Right lobe of liver (tissue), 6 donors: ENCODE results near the gene IL19. TPM values are rescaled to one million over a fixed set of nuclear protein-coding genes. Genes with fewer than 3 reads are reported as not detected.
A peak's percentile ranks its signal among the peaks of the same experiment; 100 is the strongest.

ENCODE experiments used
- ATAC-seq, 4 donors: fragments of 200-7000 bp; cut with Tn5 transposase; one replicate each; pipeline ENCODE4 v1.9.1; 2020; ENCODE audit warnings: mild to moderate bottlenecking in 4 of 4, moderate library complexity in 4 of 4
- DNase-seq, 3 donors: peaks; one replicate each; pipeline ENCODE4 v3.0.0-alpha.2; 2020
- H3K27ac ChIP-seq, 3 donors: fragments of 200-600 bp; one replicate each; pipeline ENCODE4 v1.8.0; 2022
- H3K27me3 ChIP-seq, 2 donors: fragments of 200-600 bp; one replicate each; pipeline ENCODE4 v1.8.0; 2022
- H3K36me3 ChIP-seq, 4 donors: fragments of 200-600 bp; sonication (generic) in 1 of 4; one replicate each; pipeline versions ENCODE4 v1.5.1 to v1.8.0; 2017 to 2022; ENCODE audit warnings: control low read depth in 1 of 4
- H3K4me1 ChIP-seq, 4 donors: fragments of 200-600 bp; sonication (generic) in 1 of 4; one replicate each; pipeline versions ENCODE4 v1.5.1 to v1.8.0; 2017 to 2022; ENCODE audit warnings: control low read depth in 1 of 4
- H3K4me3 ChIP-seq, 3 donors: fragments of 200-600 bp; one replicate each; pipeline ENCODE4 v1.8.0; 2022
- H3K9me3 ChIP-seq, 4 donors: fragments of 200-600 bp; sonication (generic) in 1 of 4; one replicate each; pipeline versions ENCODE4 v1.5.1 to v1.8.0; 2017 to 2022; ENCODE audit warnings: control low read depth in 1 of 4
- CTCF ChIP-seq, 4 donors: fragments of 200-600 bp in 3 of 4; fragments of 450-650 bp in 1 of 4; IDR thresholded peaks; one replicate each; pipeline versions ENCODE4 v1.5.1 to v1.8.0; 2016 to 2022; ENCODE audit warnings: antibody characterized with exemption in 4 of 4, mild to moderate bottlenecking in 2 of 4
- POLR2A ChIP-seq: fragments of 450-650 bp; IDR thresholded peaks from one replicate; pipeline ENCODE4 v1.6.1; 2017; ENCODE audit warnings: antibody characterized with exemption, mild to moderate bottlenecking
- whole genome bisulfite sequencing: methylation state at CpG from one replicate; pipeline ENCODE4 v1.1.6; 2018; ENCODE audit warnings: low coverage, low lambda C conversion rate; ENCODE audit not compliant: insufficient coverage; ENCODE audit errors: missing lambda C conversion rate; 5-methylcytosine and 5-hydroxymethylcytosine counted together
- intact Hi-C, 2 donors: fragments of 100-400 bp; cut with DNase I; formaldehyde crosslinking; loops; one replicate each; pipeline versions ENCODE4 v1.11.2 to v1.14.1; 2022
- total RNA-seq, 6 experiments: library from RNA; depleted of rRNA in 2 of 6; stranded (reverse); fragments of >200 nt in 2 of 6; fragmentation: NEBNext Ultra II Directional in 3 of 6; extraction: Animal tissue kit (Norgen Biotek cat#: 25700) in 3 of 6; gene quantifications; one replicate each; pipeline versions ENCODE4 v1.1.0 to v1.2.4, GENCODE V29; 2016 to 2023
- donor health status: DM: no; HTN: yes; CAD: no.
- donor health status: DM: no; HTN: no; CAD: no.
- donor health status: DM: no; HTN: no; CAD: no.
- donor health status: DM: no; HTN: yes; CAD: no.
- donor health status: DM: no; HTN: yes; CAD: no.

Gene IL19
- total RNA-seq, 6 experiments from 2014 or later: not detected

- no peak for DNase-seq
- H3K27me3 ChIP-seq: no peaks in the 10 kb centered on the region
- ATAC-seq: no peak
- no peak overlapping the region for H3K4me3 ChIP-seq
- H3K36me3 ChIP-seq: no peaks in the 10 kb centered on the region
- H3K9me3 ChIP-seq: peaks cover 0 to 7% (median 3%) of the 10 kb centered on the region in 4 donors
- no peak for TF ChIP-seq CTCF (IDR thresholded peaks at IDR 0.05)
- TF ChIP-seq POLR2A: no peak
- no peaks in the 10 kb centered on the region for H3K4me1 ChIP-seq
- intact Hi-C loops: no loop called here
- no peak overlapping the region for H3K27ac ChIP-seq
These were observed 107.9 kb downstream of the IL19 start for GRCh38 chr1:206878456-206878855.

- 46% methylated on average over 3 of the region's 3 CpGs for WGBS
- no peak overlapping the region for H3K4me3 ChIP-seq
- no peaks in the 10 kb centered on the region for H3K4me1 ChIP-seq
- intact Hi-C loops: no loop called here
- no peaks in the 10 kb centered on the region for H3K27me3 ChIP-seq
- peaks cover 0 to 7% (median 3%) of the 10 kb centered on the region in 4 donors for H3K9me3 ChIP-seq
- ATAC-seq (no peak), DNase-seq (no peak)
- TF ChIP-seq POLR2A (no peak), CTCF (IDR thresholded peaks at IDR 0.05) (no peak)
- no peaks in the 10 kb centered on the region for H3K36me3 ChIP-seq
- no peak overlapping the region for H3K27ac ChIP-seq
These were observed 109.7 kb downstream of the IL19 start for GRCh38 chr1:206880314-206880713.

- Histone ChIP-seq H3K27me3 (no peaks in the 10 kb centered on the region), H3K4me1 (no peaks in the 10 kb centered on the region), H3K27ac (no peak overlapping the region), H3K36me3 (no peaks in the 10 kb centered on the region), H3K9me3 (peaks cover 0 to 7% (median 3%) of the 10 kb centered on the region in 4 donors), H3K4me3 (no peak overlapping the region)
- TF ChIP-seq POLR2A (no peak), CTCF (IDR thresholded peaks at IDR 0.05) (peak in 1 of 4 donors; percentile 7)
- ATAC-seq: no peak
- WGBS: 51% methylated on average over 3 of the region's 3 CpGs
- no peak for DNase-seq
- intact Hi-C loops: no loop called here
These were observed 112.0 kb downstream of the IL19 start for GRCh38 chr1:206882555-206882954.

GRCh38 chr1:206883160-206883559, 112.6 kb downstream of the IL19 start:
- no peak overlapping the region for H3K4me3 ChIP-seq
- no peaks in the 10 kb centered on the region for H3K27me3 ChIP-seq
- intact Hi-C loops: no loop called here
- no peak overlapping the region for H3K27ac ChIP-seq
- no peaks in the 10 kb centered on the region for H3K4me1 ChIP-seq
- DNase-seq: no peak
- H3K36me3 ChIP-seq: no peaks in the 10 kb centered on the region
- no peak for TF ChIP-seq POLR2A
- no peak for TF ChIP-seq CTCF (IDR thresholded peaks at IDR 0.05)
- WGBS: 89% methylated on average over 1 of the region's 1 CpG
- no peak for ATAC-seq
- H3K9me3 ChIP-seq: peaks cover 0 to 6% (median 2%) of the 10 kb centered on the region in 4 donors

GRCh38 chr1:206883876-206884275, 113.3 kb downstream of the IL19 start:
- H3K36me3 ChIP-seq: no peaks in the 10 kb centered on the region
- DNase-seq (no peak), ATAC-seq (no peak)
- no peaks in the 10 kb centered on the region for H3K27me3 ChIP-seq
- H3K4me3 ChIP-seq: no peak overlapping the region
- H3K4me1 ChIP-seq: no peaks in the 10 kb centered on the region
- no peaks in the 10 kb centered on the region for H3K9me3 ChIP-seq
- intact Hi-C loops: no loop called here
- no peak overlapping the region for H3K27ac ChIP-seq
- no peak for TF ChIP-seq CTCF (IDR thresholded peaks at IDR 0.05)
- no peak for TF ChIP-seq POLR2A
- 79% methylated on average over 2 of the region's 2 CpGs for WGBS
